GM21737 (cell line): ENCODE results near the gene SKOR1.

Experiments
- ATAC-seq: cut with Tn5 transposase; IDR thresholded peaks from one replicate; pipeline ENCODE4 v1.9.1; 2021; ENCODE audit warnings: mild to moderate bottlenecking, moderate library complexity; ENCODE audit not compliant: unreplicated experiment

Gene SKOR1

GRCh38 chr15:67815036-67815592 is 10.2 kb upstream of the SKOR1 start:
- no peak for ATAC-seq

GRCh38 chr15:67816668-67817067 is 8.6 kb upstream of the SKOR1 start:
- ATAC-seq, result no peak

GRCh38 chr15:67818464-67818863 is 6.8 kb upstream of the SKOR1 start:
- ATAC-seq, result no peak

- ATAC-seq, result no peak
Observed at GRCh38 chr15:67819636-67820035, 5.7 kb upstream of the SKOR1 start.

- ATAC-seq, result no peak
Observed at GRCh38 chr15:67820122-67820991, 5.0 kb upstream of the SKOR1 start.

- no peak for ATAC-seq
Observed at GRCh38 chr15:67820992-67821783, 4.1 kb upstream of the SKOR1 start.

GRCh38 chr15:67821784-67822440 is 3.4 kb upstream of the SKOR1 start:
- no peak for ATAC-seq

GRCh38 chr15:67822537-67823313 is 2.6 kb upstream of the SKOR1 start:
- ATAC-seq, result no peak

- no peak for ATAC-seq
Observed at GRCh38 chr15:67823314-67824196, 1.8 kb upstream of the SKOR1 start.

- no peak for ATAC-seq
Observed at GRCh38 chr15:67824197-67824968, 926 bp upstream of the SKOR1 start.

GRCh38 chr15:67825881-67826716 is 790 bp downstream of the SKOR1 start:
- ATAC-seq, result no peak

GRCh38 chr15:67826717-67827561 is 1.6 kb downstream of the SKOR1 start:
- no peak for ATAC-seq

- no peak for ATAC-seq
Observed at GRCh38 chr15:67827562-67828277, 2.4 kb downstream of the SKOR1 start.

- no peak for ATAC-seq
Observed at GRCh38 chr15:67828278-67828968, 3.1 kb downstream of the SKOR1 start.

GRCh38 chr15:67828969-67829646 is 3.8 kb downstream of the SKOR1 start:
- ATAC-seq, result no peak
